Caki2 (cell line): ENCODE measurements around the gene SCGB1A1. TPM values are rescaled to one million over a fixed set of nuclear protein-coding genes. Genes with fewer than 3 reads are reported as not detected.
"Not testable (repeated sequence)": the region's sequence is repeated elsewhere in the genome, so short reads cannot be mapped to it uniquely, and the experiment has no call there.

Source experiments
- DNase-seq: peaks from one replicate; pipeline ENCODE4 v3.0.0-alpha.2; 2015; ENCODE audit warnings: low read depth
- in situ Hi-C: cut with HindIII; loops from 2 replicates; pipeline ENCODE4 v1.10.0; 2016; ENCODE audit warnings: low sequenced_read_pairs, low pct_unique_long_range_greater_than_20kb, mixed read lengths
- total RNA-seq: library from RNA; depleted of rRNA; stranded (reverse); fragments of >200 nt; shearing (Covaris generic); gene quantifications from 2 replicates; pipeline ENCODE4 v1.2.3, GENCODE V29; 2014; ENCODE audit warnings: low replicate concordance

SCGB1A1 gene
- total RNA-seq, 1 experiment from 2014 or later: not detected

DNA sequence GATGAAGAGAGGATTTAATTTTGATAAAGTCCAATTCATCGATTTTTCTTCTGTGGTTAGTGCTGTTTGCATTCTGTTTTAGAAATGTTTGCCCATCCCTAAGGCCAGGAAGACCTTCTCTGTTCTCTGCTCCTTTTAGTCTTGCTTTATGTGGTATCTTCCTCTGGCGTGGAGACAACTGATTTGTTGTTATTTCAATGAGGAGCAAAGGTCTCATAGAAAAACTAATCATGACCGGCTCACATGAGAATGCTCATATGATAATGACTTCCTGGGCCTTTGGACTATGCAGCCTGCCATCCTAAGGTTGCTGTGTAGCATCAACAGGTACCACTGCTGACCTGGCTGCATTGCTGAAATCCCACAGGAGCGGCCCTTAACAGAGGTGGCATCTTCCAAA, 19.8 kb downstream of the SCGB1A1 start:
- DNase-seq: no peak
- in situ Hi-C loops: no loop called here

GRCh38 chr11:62439785-62440602, 21.2 kb downstream of the SCGB1A1 start:
- in situ Hi-C loops: no loop called here
- DNase-seq: no peak

- in situ Hi-C loops: no loop called here
- no peak for DNase-seq
These were observed 24.8 kb downstream of the SCGB1A1 start for GRCh38 chr11:62443390-62444235.

GRCh38 chr11:62444236-62444833, 25.5 kb downstream of the SCGB1A1 start:
- in situ Hi-C loops: no loop called here
- no peak for DNase-seq

- in situ Hi-C loops: no loop called here
- DNase-seq: no peak
These were observed 26.0 kb downstream of the SCGB1A1 start for GRCh38 chr11:62444835-62445234.

DNA sequence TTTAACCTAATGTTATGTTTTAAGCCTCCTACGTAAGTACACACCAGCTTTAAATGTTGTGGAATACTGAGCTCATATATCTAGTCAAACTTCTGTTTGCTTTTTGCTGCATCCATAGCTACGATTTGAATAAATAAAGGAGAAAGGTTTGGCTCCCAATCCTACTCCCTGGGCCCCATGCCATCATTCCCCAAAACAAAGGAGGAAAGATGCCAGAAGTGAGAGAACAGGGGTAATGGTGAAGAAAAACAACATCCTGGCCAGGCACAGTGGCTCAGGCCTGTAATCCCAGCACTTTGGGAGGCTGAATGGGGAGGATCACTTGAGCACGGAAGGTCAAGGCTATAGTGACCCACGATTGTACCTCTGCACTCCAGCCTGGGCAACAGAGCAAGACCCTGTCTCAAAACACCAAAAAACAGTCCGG, 26.5 kb downstream of the SCGB1A1 start:
- in situ Hi-C loops: no loop called here
- no peak for DNase-seq

GRCh38 chr11:62446091-62446490, 27.3 kb downstream of the SCGB1A1 start:
- no peak for DNase-seq
- in situ Hi-C loops: no loop called here

DNA sequence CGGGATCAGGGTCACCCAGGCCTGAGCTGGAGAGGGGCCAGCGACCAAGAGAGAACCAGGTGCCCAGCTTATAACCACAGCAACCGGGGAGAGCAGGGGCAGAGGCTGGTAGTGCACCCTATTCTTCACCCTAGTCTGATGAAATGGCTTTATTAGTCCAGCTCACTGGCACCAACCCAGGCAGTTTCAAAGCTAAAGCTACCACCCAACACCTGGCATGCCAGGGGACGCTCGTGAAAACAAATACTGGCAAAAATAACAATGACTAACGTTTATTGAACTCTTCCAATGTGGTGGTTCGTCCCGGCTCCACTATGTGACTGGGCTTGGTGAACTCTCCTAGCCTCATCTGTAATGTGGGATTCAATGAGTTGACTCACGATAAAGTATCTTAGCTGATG, 30.6 kb downstream of the SCGB1A1 start:
- peak; percentile 61 for DNase-seq
- in situ Hi-C loops: no loop called here

DNA sequence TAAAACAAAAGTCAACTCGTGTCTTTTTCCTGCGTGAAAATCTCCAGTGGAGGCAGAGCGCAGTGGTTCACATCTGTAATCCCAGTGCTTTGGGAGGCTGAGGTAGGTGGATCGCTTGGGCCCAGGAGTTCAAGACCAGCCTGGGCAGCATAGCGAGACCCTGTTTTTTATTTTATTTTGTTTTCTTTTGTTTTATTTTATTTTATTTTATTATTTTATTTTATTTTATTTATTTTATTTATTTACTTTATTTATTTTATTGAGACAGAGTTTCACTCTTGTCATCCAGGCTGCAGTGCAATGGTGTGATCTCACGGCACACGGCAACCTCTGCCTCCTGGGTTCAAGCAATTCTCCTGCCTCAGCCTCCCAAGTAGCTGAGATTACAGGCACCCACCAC, 31.1 kb downstream of the SCGB1A1 start:
- DNase-seq, in situ Hi-C loops: not testable (repeated sequence)

GRCh38 chr11:62450543-62451240, 31.9 kb downstream of the SCGB1A1 start:
- no peak for DNase-seq

GRCh38 chr11:62451241-62451621, 32.4 kb downstream of the SCGB1A1 start:
- DNase-seq: no peak
- in situ Hi-C loops: no loop called here

More at GRCh38 chr11:62450543-62451240, 31.9 kb downstream of the SCGB1A1 start:
- in situ Hi-C loops: no loop called here

DNA sequence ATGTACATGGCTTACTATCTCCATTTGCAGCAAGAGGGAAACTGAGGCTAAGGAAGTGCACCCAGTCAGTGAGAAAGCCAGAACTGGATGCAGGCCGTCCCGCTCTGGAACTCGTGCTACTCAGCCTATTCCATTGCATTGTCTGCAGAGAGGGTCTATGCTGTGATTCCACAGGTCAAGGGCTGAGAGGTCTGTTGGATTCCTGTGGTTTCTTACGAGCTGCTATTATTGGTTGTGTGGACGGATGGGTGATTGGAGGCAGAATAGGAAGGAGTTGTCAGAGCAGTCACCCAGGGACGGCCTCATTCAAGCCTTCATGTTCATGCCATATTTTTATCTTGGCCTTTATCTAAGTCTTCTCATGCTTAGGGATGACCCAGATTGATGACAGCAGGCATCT, 33.4 kb downstream of the SCGB1A1 start:
- in situ Hi-C loops: no loop called here
- peak; percentile 25 for DNase-seq

DNA sequence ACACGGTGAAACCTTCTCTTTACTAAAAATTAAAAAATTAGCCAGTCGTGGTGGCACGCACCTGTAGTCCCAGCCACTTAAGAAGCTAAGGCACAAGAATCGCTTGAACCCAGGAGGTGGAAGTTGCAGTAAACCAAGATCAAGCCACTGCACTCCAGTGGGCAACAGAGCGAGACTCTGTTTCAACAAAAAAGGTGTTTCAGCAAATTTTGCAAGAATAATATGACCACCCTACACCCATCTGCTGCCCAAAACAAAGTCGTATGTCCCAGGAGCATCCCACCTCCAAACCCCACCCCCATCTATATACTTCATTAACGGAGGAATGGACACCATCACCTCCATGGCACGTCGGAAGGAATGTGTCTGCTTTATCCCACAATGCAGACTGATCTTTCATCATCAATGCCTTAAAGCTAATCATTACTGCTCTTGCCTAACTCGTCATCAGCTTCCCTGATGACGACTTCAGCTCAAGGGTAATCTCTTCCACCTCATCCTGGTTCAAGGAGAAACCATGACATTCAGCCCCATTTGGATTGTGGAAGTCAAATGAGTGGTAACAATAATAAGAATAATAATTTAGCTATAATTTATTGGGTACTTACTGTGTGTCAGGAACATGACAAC, 34.1 kb downstream of the SCGB1A1 start:
- no peak for DNase-seq
- in situ Hi-C loops: no loop called here

DNA sequence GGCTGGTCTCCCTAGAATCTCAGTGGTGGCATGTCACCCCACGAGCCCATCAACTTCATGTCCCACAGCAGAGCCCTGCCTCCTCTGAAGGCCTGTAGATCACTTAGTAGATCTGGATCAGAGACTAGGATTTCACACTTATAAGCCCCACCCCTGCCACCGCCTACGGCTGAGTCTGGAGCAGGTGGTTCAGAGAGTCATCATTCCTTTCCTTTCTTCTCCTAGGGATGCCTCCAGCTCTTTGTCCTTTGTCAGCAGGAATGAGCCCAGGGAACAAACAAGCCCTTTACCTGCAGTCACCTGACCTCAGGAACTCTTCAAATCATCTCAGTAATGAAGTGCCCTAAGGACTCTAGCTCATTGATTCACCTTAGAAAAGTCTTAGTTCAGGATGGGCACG, 37.8 kb downstream of the SCGB1A1 start:
- no peak for DNase-seq
- in situ Hi-C loops: no loop called here

- in situ Hi-C loops: no loop called here
These were observed 38.6 kb downstream of the SCGB1A1 start for GRCh38 chr11:62457478-62457877.

DNA sequence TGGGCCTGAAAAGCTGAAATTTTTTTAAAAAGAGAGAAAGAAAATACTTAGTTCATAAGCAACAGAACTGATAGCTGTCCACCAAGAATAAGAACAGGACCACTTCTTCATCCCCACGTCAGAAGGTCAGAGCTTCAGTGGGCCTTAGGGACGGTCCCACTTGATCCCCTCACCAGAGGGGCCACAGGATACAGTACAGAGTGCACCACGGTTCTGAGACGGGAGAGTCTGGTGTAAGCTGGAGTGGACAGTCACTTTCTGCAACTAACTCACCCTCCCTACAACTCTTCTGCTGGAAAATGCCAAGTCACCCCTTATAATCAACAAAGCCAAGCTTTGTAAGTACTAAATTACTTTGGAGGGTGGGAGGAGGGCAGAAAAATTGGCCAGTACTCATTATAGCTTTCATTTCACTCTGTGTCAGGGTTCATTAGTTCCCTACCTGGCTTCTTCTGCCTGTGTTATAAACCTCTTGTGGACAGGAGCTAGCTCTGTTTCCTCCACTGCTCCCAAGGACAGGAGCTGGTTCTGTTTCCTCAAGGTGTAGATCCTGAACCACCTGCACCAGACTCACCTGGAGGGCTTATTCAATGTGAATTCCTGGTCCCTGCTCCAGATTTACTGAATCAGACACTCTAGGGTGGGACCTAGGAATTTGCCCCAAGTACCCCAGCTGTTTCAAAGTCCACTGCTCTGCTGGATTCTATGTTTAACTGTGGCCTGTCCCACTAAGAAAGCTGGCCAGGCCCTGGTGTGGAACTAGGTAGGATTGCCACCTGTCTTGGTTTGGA, 39.6 kb downstream of the SCGB1A1 start:
- DNase-seq: peak; percentile 70
- in situ Hi-C loops: no loop called here

More at GRCh38 chr11:62457478-62457877, 38.6 kb downstream of the SCGB1A1 start:
- DNase-seq: no peak

DNA sequence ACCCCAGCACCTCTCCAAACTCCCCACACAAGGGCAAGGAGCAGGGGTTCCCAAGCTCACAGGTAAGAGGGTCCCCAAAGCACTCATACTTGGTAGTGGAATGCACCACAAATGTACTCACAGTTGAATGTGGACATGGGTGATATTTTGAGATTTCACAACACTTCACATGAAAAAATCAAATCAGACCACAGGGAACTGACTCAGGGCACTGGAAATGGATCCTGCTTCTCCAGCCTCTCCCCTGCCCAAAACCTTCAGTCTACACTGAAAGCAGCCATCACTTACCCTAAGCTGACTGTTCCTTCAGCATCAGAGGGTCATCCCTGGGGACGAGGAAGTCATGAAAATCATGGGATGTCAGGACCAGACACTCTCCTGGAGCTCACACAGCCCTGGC, 40.2 kb downstream of the SCGB1A1 start:
- in situ Hi-C loops: no loop called here
- DNase-seq: no peak
